Astrocyte (in vitro differentiated cells and primary cell): ENCODE measurements around the gene PLD4. TPM values are rescaled to one million over a fixed set of nuclear protein-coding genes. Genes with fewer than 3 reads are reported as not detected.
"Not testable (repeated sequence)": the region's sequence is repeated elsewhere in the genome, so short reads cannot be mapped to it uniquely, and the experiment has no call there.

Source experiments
- DNase-seq: peaks from one replicate; pipeline ENCODE4 v3.0.0-alpha.2; 2010; ENCODE audit warnings: low read depth
- FAIRE-seq: peaks from 2 replicates; lab custom pipeline; 2011; peaks lifted over from hg19 to GRCh38; lab: Jason Lieb, UNC
- H2AFZ ChIP-seq: 2 replicates; pipeline ENCODE4 v1.6.0; 2012; ENCODE audit warnings: low read depth, low read length, inconsistent platforms
- H3K27ac ChIP-seq: 2 replicates; pipeline ENCODE4 v1.5.1; 2011; ENCODE audit warnings: low read depth, low read length, inconsistent platforms
- H3K27me3 ChIP-seq: 2 replicates; pipeline ENCODE4 v1.6.0; 2011; ENCODE audit warnings: low read length, inconsistent platforms; ENCODE audit not compliant: insufficient read depth
- H3K36me3 ChIP-seq: 2 replicates; pipeline ENCODE4 v1.5.1; 2011; ENCODE audit warnings: low read length, inconsistent platforms; ENCODE audit not compliant: insufficient read depth
- H3K4me1 ChIP-seq: 2 replicates; pipeline ENCODE4 v1.5.1; 2011; ENCODE audit warnings: low read length, inconsistent platforms; ENCODE audit not compliant: insufficient read depth
- H3K4me2 ChIP-seq: 2 replicates; pipeline ENCODE4 v1.6.0; 2012; ENCODE audit warnings: low read length, inconsistent platforms
- H3K4me3 ChIP-seq: 2 replicates; pipeline ENCODE4 v1.5.1; 2011; ENCODE audit warnings: low read depth, mild to moderate bottlenecking, low read length, inconsistent platforms; ENCODE audit not compliant: insufficient read depth
- H3K79me2 ChIP-seq: 2 replicates; pipeline ENCODE4 v1.6.0; 2012; ENCODE audit warnings: mild to moderate bottlenecking, low read length, inconsistent platforms; ENCODE audit not compliant: insufficient read depth
- H3K9ac ChIP-seq: 2 replicates; pipeline ENCODE4 v1.6.0; 2012; ENCODE audit warnings: mild to moderate bottlenecking, low read length, inconsistent platforms
- H3K9me3 ChIP-seq: 2 replicates; pipeline ENCODE4 v1.5.1; 2012; ENCODE audit warnings: low read depth, mild to moderate bottlenecking, low read length, inconsistent platforms; ENCODE audit not compliant: insufficient read depth
- H4K20me1 ChIP-seq: 2 replicates; pipeline ENCODE4 v1.6.0; 2012; ENCODE audit warnings: low read length, inconsistent platforms; ENCODE audit not compliant: insufficient read depth
- H3K27ac Mint-ChIP-seq: one replicate; pipeline ENCODE4 v1.8.0; 2021; ENCODE audit warnings: mild to moderate bottlenecking, mixed read lengths; ENCODE audit not compliant: unreplicated experiment
- H3K27me3 Mint-ChIP-seq: one replicate; pipeline ENCODE4 v1.8.0; 2021; ENCODE audit warnings: low read depth, mixed read lengths; ENCODE audit not compliant: unreplicated experiment
- H3K36me3 Mint-ChIP-seq: one replicate; pipeline ENCODE4 v1.8.0; 2021; ENCODE audit warnings: low read depth, mixed read lengths; ENCODE audit not compliant: unreplicated experiment
- H3K4me1 Mint-ChIP-seq: one replicate; pipeline ENCODE4 v1.8.0; 2021; ENCODE audit warnings: low read depth, mixed read lengths; ENCODE audit not compliant: unreplicated experiment
- H3K4me3 Mint-ChIP-seq: one replicate; pipeline ENCODE4 v1.8.0; 2021; ENCODE audit warnings: mild to moderate bottlenecking, moderate library complexity, mixed read lengths; ENCODE audit not compliant: unreplicated experiment
- H3K9me3 Mint-ChIP-seq: one replicate; pipeline ENCODE4 v1.8.0; 2021; ENCODE audit warnings: mild to moderate bottlenecking, mixed read lengths; ENCODE audit not compliant: unreplicated experiment
- EZH2 ChIP-seq: IDR thresholded peaks from 2 replicates; pipeline ENCODE4 v1.6.1; 2012; ENCODE audit warnings: mild to moderate bottlenecking, low read length, inconsistent platforms; ENCODE audit not compliant: insufficient read depth
- total RNA-seq: library from RNA; stranded (reverse); gene quantifications from 2 replicates; pipeline ENCODE4 v1.2.1, GENCODE V29; 2021
- TF ChIP-seq, protein P1 (sequence below): IDR thresholded peaks from 2 replicates; pipeline ENCODE4 v1.5.1; 2011; ENCODE audit warnings: low read depth, mild to moderate bottlenecking, inconsistent platforms, low read length, moderate library complexity; ENCODE audit not compliant: insufficient read depth

PLD4 gene
- total RNA-seq, 1 donor from 2014 or later: 0.14 TPM

DNA sequence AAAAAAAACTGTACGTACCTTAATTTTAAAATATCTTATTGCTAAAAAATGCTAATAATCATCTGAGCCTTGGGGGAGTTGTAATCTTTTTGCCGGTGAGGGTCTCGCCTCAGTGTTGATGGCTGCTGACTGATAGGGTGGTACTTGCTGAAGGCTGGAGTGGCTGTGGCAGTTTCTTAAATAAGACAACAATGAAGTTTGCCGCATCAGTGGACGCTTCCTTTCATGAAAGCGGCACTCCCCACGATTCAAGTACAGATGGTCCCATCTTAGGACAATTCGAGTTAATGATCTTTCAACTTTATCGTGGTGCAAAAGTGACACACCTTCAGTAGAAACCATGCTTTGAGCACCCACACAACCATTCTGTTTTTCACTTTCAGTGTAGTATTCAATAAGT, 7.6 kb upstream of the PLD4 start:
- Histone ChIP-seq H3K4me3 (no peak overlapping the region), H3K9ac (no peak overlapping the region), H3K27me3 (peaks cover 25% of the 10 kb centered on the region), H2AFZ (no peak overlapping the region), H3K4me2 (no peak overlapping the region), H3K36me3 (no peaks in the 10 kb centered on the region), H3K4me1 (no peaks in the 10 kb centered on the region), H3K27ac (no peak overlapping the region), H3K9me3 (peaks cover 2% of the 10 kb centered on the region), H4K20me1 (no peaks in the 10 kb centered on the region), H3K79me2 (no peaks in the 10 kb centered on the region)
- Mint-ChIP-seq H3K36me3 (no peaks in the 10 kb centered on the region), H3K9me3 (peaks cover 6% of the 10 kb centered on the region), H3K4me1 (no peaks in the 10 kb centered on the region), H3K27me3 (peaks cover 17% of the 10 kb centered on the region), H3K4me3 (no peak overlapping the region), H3K27ac (no peak overlapping the region)
- FAIRE-seq (no peak), DNase-seq (no peak)
- TF ChIP-seq EZH2: no peak
- TF ChIP-seq, protein P1, sequence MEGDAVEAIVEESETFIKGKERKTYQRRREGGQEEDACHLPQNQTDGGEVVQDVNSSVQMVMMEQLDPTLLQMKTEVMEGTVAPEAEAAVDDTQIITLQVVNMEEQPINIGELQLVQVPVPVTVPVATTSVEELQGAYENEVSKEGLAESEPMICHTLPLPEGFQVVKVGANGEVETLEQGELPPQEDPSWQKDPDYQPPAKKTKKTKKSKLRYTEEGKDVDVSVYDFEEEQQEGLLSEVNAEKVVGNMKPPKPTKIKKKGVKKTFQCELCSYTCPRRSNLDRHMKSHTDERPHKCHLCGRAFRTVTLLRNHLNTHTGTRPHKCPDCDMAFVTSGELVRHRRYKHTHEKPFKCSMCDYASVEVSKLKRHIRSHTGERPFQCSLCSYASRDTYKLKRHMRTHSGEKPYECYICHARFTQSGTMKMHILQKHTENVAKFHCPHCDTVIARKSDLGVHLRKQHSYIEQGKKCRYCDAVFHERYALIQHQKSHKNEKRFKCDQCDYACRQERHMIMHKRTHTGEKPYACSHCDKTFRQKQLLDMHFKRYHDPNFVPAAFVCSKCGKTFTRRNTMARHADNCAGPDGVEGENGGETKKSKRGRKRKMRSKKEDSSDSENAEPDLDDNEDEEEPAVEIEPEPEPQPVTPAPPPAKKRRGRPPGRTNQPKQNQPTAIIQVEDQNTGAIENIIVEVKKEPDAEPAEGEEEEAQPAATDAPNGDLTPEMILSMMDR: no peak

DNA sequence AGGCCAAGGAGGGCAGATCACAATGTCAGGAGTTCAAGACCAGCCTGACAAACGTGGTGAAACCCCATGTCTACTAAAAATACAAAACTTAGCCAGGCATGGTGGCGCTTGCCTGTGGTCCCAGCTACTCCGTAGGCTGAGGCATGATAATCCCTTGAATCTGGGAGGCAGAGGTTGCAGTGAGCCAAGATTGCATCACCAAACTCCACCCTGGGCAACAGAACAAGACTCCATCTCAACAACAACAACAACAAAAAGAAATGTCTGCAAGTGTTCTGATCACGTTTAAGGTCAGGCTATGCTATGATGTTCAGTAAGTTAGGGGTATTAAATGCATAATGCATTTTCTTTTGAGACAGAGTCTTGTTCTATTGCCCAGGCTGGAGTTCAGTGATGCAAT, 6.7 kb upstream of the PLD4 start:
- Histone ChIP-seq H3K4me1 (no peaks in the 10 kb centered on the region), H2AFZ (no peak overlapping the region), H3K27ac (no peak overlapping the region), H3K4me2 (no peak overlapping the region), H3K9ac (no peak overlapping the region), H3K4me3 (no peak overlapping the region), H3K27me3 (peaks cover 25% of the 10 kb centered on the region), H3K9me3 (no peaks in the 10 kb centered on the region), H3K79me2 (no peaks in the 10 kb centered on the region), H3K36me3 (no peaks in the 10 kb centered on the region), H4K20me1 (no peaks in the 10 kb centered on the region)
- no peak for DNase-seq
- H3K4me1 Mint-ChIP-seq: no peaks in the 10 kb centered on the region
- peaks cover 17% of the 10 kb centered on the region for H3K27me3 Mint-ChIP-seq
- H3K27ac Mint-ChIP-seq: no peak overlapping the region
- H3K36me3 Mint-ChIP-seq: no peaks in the 10 kb centered on the region
- H3K4me3 Mint-ChIP-seq: no peak overlapping the region
- TF ChIP-seq, protein P1: no peak
- no peak for TF ChIP-seq EZH2
- H3K9me3 Mint-ChIP-seq: peaks cover 5% of the 10 kb centered on the region
- no peak for FAIRE-seq

DNA sequence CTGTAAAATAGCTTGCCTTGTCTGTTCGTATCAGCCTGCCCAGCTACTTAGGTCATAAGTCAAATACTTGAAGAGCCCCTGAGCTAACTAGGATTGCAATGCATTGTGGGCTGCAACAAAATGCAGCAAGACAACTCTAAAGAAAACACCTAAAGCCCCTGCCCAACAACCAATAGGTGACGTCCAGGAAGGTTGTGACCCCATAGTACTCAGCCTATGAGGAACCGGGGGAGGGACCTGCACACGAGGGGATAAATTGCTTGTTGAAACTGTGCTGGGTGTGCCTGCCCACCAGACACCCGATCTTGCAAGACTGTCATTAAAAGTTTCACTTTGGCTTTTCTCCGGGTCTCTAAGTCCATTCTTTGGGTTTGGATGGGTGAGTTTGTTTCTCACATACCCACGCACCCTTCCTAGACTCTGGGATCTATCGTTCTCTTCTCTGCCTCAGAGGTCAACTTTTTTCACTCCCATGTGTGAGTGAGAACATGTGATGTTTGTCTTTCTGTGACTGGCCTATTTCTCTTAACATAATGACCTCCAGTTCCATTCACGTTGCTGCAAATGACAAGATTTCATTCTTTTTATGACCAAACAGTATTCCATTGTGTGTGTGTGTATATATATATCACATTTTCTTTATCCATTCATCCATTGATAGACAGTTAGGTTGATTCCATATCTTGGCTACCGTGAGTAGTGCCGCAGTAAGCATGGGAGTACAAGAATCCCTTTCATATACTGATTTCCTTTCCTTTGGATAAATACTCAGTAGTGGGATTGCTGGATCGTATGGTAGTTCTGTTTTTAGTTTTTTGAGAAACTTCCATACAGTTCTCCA, 5.3 kb upstream of the PLD4 start:
- not testable (repeated sequence) for H2AFZ ChIP-seq, H3K9me3 ChIP-seq, DNase-seq, H3K36me3 ChIP-seq, H4K20me1 ChIP-seq, H3K4me2 ChIP-seq, H3K4me1 ChIP-seq, H3K27ac Mint-ChIP-seq, H3K4me3 Mint-ChIP-seq, H3K4me1 Mint-ChIP-seq, H3K9me3 Mint-ChIP-seq, FAIRE-seq, H3K9ac ChIP-seq, H3K4me3 ChIP-seq, H3K36me3 Mint-ChIP-seq, H3K79me2 ChIP-seq, H3K27ac ChIP-seq
- H3K27me3 Mint-ChIP-seq: peaks cover 13% of the 10 kb centered on the region
- H3K27me3 ChIP-seq: peaks cover 23% of the 10 kb centered on the region
